K562 treated with DMSO at 1 percent for 12 hours (cell line): ENCODE data around the gene CCL27. TPM values are rescaled to one million over a fixed set of nuclear protein-coding genes. Genes with fewer than 3 reads are reported as not detected.

Source experiments
- total RNA-seq: library from RNA; unstranded; fragments of 300-600 nt; gene quantifications from 2 replicates; pipeline ENCODE4 v1.2.3, GENCODE V29; 2022; ENCODE audit not compliant: insufficient read depth

Gene CCL27, protein sequence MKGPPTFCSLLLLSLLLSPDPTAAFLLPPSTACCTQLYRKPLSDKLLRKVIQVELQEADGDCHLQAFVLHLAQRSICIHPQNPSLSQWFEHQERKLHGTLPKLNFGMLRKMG
- not detected in 2 replicates for total RNA-seq

GRCh38 chr9:34662526-34663302, at the start of gene CCL27:
Gene CCL27, minus strand, starts transcription at chr9:34662657. Its CDS starts 24 bp downstream, at chr9:34662633.

GRCh38 chr9:34710023-34710422, 47.6 kb upstream of the CCL27 start, which contains the start of gene CCL21:
Gene CCL21, minus strand, starts transcription at chr9:34710136. Its CDS starts 70 bp downstream, at chr9:34710066.

DNA sequence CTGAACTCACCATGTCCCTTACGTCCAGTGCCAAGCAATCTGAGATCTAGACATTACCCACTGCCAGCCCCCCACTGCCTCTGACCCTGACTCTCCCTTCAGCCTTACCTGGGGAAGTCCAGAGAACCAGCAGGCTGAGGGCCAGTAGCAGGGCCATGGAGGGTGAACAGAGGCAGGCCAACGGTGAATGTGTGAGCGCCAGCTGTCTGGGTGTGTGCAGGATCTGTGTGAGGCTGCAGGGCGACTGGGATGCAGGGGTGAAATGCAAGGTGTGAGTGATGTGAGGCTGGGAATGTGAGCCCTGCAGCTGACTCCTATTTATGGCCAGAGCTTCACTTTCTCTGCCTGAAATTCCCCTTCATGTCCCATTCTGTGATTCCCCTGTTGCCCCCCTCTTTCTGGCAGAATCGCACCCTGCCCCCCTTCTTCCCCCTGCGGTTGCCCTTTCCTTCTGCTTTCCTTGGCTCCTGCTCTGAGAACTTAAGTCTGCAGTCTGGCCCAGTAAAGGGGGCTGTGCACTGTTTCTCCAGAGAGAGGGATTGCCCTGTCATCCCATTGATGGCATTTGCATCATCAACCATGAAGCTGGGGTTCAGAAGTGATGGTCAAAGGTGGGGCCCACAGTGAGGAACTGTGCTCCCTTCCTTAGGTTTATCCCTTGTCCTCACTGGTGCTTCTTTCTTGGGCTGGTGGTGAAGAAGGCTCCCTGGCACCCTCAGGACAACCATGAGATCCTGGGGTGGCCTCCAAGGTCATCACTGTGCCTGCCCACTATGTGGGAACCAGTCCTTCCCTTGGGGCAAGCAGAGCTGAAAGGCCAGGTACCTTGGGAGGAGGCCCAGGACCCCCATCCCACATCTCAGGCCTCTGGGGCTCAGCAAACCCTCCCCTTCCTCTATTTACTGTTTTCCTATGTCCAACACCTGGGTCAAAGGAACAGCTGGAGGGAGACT, 28.8 kb upstream of the CCL27 start, which contains the start of gene CCL19:
Gene CCL19 (minus strand): TSS at position 294 of the 953 bp plus-strand sequence. CDS start 137 bp downstream, at position 157.

DNA sequence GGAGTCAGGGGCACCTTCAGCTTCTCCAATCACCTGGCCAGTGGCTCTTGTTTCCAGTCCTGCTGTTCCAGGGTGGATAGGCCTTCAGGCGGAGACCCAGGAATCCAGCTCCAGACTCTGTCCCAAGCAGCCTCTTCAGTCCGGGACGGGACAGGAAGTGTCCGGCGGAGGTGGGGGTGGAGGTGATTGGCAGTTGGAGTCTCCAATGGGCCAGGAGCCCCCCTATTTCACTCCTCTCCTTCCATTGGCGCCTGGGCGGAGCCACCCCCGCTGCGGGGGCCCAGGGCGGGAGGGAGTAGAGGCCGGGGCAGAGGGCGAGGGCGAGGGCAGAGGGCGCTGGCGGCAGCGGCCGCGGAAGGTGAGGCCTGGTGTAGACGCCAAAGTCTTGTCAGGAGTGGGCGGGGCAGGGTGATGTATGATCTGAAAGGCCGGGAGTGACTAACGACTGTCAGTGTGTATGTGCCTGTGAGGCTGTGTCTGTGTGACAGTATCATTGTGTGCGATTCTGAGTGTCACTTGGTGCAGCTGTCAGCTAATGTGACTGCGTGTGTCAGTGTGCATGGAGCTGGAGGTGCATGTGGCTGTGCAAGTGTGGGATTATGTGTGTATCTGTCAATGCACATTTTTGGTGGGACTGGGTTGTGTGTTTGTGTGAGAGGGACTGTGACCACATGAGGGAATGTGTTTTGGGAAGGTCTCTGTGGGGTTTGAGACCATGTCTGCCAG, 10.4 kb downstream of the CCL27 start, which contains the start of gene IL11RA:
Gene IL11RA (plus strand): TSS at position 310 of the 726 bp plus-strand sequence. CDS start 3,033 bp downstream, outside the sequence.

GRCh38 chr9:34646211-34647083, 16.0 kb downstream of the CCL27 start, which contains the start of gene GALT:
Gene GALT, plus strand, starts transcription at chr9:34646675. Its CDS starts 30 bp downstream, at chr9:34646705.

DNA sequence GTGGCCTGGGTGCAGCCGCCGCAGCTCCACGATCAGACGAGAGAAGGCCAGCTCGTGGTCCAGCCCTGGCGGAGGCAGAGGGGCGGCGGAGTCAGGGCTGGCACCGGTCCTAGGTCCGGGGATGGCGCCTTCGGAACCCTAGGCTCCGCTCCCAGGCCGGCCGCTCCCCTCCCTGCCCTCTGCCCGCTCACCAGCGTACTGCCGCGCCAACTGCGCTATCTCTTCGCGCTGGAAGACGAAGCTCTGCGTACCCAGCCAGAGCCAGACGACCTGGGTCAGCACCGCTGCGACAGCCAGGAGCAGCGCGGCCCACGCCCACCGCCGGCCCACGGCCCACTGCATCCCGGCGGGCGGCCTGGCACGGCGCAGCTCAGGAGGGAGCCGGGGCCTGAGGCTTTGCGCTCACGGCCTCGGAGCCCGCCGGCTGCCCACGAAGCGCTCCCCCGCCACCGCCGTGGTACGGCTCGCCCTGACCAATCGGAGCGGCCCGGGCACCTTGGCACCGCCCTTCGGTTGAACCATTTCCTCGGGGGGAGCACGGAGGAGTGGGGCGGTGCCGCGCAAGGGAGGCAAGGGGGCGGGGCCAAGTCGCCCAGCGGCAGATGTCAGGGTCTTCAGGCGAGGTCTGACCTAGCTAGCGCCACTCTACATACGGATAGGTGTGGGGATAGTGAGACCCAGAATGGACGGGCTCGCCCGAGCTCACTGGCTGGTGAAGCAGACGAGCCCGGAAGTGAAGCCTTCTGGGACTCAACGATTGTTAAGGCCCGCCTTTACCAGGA, 24.9 kb downstream of the CCL27 start, which contains the start of gene SIGMAR1:
Gene SIGMAR1 (minus strand): TSS at position 432 of the 782 bp plus-strand sequence. CDS start 90 bp downstream, at position 342.

DNA sequence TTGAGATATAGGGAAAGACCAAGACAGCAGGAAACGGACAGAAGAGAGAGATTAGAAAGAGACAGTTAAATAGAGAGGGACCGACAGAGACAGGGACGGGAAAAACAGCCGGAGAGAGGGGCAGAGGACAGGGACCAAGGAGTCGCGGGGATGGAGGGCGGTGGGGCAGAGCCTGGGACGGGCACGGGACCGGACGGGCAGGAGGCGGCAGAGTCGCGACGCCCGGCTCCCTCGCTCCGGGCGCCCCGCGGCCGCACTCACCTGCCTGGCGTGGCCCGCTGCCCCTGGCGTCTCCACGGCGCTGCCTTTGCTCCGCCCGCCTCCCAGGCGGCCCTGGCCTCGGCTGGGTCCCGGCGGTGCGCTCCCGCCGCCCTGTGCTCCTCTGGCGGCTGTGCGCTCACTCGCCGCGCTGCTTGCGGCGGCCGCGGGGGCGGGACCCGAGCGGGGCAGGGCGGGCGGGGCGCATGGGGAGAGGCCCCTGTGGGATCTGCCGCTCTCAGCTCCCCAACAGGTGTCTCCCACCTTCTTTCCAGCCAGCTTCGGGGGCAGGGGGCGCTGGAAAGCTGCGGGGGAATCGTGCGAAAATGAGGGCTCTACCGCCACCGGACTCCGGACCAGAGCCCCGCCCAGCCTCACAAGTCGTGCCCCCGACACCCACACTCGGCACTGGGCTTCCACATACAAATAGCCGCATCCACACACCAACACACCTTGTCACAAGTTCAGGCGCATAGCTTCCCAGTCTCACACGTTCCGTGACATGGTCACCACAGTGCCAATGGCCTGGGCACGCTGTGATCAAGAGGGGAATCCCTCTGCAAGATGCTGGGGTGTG, 33.6 kb downstream of the CCL27 start, which contains the start of gene ARID3C:
Gene ARID3C (minus strand): TSS at position 411 of the 835 bp plus-strand sequence. CDS start 1,052 bp downstream, outside the sequence.

DNA sequence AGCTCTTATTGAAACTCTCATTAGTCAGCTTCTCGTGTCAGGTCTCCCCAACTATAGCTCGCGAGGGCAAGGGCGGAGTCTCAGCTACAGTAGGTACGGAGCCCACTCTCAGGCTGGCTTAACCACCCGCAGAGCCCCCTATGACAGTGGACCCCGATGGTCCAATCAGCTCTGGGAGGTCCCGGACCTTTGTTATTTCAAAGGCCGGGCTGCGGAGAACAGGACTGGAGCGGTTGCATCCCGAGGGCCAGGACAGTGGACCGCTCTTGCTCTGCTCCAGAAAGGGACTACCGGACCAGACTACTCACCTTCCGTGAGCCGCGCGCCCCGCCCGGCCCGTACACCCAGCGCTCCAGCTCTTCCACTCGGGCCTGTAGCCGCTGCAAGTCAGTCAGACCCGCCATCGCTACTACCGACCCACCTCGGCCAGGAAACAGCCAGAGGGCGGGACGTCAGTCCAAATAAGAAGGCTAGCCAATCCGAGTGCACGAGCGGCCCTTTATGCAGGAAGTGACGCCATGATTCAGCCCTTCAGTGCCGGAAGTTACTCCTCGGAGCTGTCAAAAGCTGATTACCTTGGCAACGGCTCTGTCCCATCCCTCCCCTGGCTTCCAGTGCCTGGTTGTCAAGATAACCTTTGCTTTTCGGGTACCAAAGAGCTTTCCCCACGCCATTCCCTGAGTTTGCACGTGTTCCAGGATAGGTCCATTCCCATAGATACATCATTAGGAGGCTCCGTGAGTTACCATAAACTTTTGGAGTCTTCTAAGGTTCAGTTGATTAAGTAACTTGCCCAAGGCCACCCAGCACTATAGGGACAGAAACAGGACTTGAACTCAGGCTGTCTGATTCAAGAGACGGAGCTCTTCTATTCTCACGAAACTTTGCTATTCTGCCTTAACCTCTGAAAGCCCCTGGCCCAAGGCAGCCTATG, 42.1 kb downstream of the CCL27 start, which contains the start of gene DCTN3:
Gene DCTN3 (minus strand): TSS at position 435 of the 934 bp plus-strand sequence. CDS start 31 bp downstream, at position 404.

Other genes starting within 250 kb of the CCL27 start
- 5.8 and 15.0 TPM in 2 replicates for gene FAM219A, start 204.1 kb downstream of the CCL27 start, total RNA-seq
- not detected in 2 replicates for gene DNAI1, start 203.9 kb downstream of the CCL27 start, total RNA-seq
- gene ENHO, start 139.7 kb downstream of the CCL27 start, total RNA-seq: not detected in 2 replicates
- not detected in 2 replicates for gene CNTFR, start 72.9 kb downstream of the CCL27 start, total RNA-seq
- gene RPP25L, start 50.6 kb downstream of the CCL27 start, total RNA-seq: 51.6 and 60.5 TPM in 2 replicates
- 125 and 141 TPM in 2 replicates for gene DCTN3, start 42.2 kb downstream of the CCL27 start, total RNA-seq
- gene ARID3C, start 33.6 kb downstream of the CCL27 start, total RNA-seq: not detected in 2 replicates
- gene SIGMAR1, start 24.9 kb downstream of the CCL27 start, total RNA-seq: 16.1 and 30.0 TPM in 2 replicates
- 11.6 and 18.2 TPM in 2 replicates for gene GALT, start 16.0 kb downstream of the CCL27 start, total RNA-seq
- gene IL11RA, start 10.5 kb downstream of the CCL27 start, total RNA-seq: 4.9 and 7.8 TPM in 2 replicates
- gene CCL19, start 28.6 kb upstream of the CCL27 start, total RNA-seq: not detected in 2 replicates
- gene CCL21, start 47.5 kb upstream of the CCL27 start, total RNA-seq: not detected in 2 replicates